ENCODE data around the gene MEFV. TPM values are rescaled to one million over a fixed set of nuclear protein-coding genes. Genes with fewer than 3 reads are reported as not detected.

Gene MEFV
- total and polyA plus RNA-seq, 2 of the 13 experiments (the other 11 are each of a cell fraction or from before 2014, with no cell fraction given) = 0.22 TPM; not detected in 1

- TF ChIP-seq SRSF9 (IDR thresholded peaks at IDR 0.05; ENCODE audit: borderline replicate concordance, insufficient read depth, low read depth, low read length, poor library complexity, severe bottlenecking) = no peak
- no peak for TF ChIP-seq ZBTB8A (CRISPR knock-in tag; IDR thresholded peaks at IDR 0.05; ENCODE audit: borderline replicate concordance, low read depth)
- TF ChIP-seq RXRB (CRISPR knock-in tag; IDR thresholded peaks at IDR 0.05; ENCODE audit: borderline replicate concordance) = peak; percentile 8; the same call in 1 of the 2 replicates
- TF ChIP-seq ZNF414 (CRISPR knock-in tag; IDR thresholded peaks at IDR 0.05) = no peak
- no peak for TF ChIP-seq ZNF724P (CRISPR knock-in tag; IDR thresholded peaks at IDR 0.05; ENCODE audit: borderline replicate concordance)
- TF ChIP-seq DBP (CRISPR knock-in tag; IDR thresholded peaks at IDR 0.05; ENCODE audit: not compliant biosample characterization) = no peak
- TF ChIP-seq KMT2B (CRISPR knock-in tag; IDR thresholded peaks at IDR 0.05) = peak; percentile 64; the same call in 1 of the 2 replicates
- TF ChIP-seq ZSCAN20 (CRISPR knock-in tag; IDR thresholded peaks at IDR 0.05; ENCODE audit: borderline replicate concordance) = peak; percentile 47; the same call in 1 of the 2 replicates
- no peak for TF ChIP-seq BCL3 (CRISPR knock-in tag; IDR thresholded peaks at IDR 0.05)
- TF ChIP-seq RAD21 (CRISPR knock-in tag; IDR thresholded peaks at IDR 0.05) = peak; percentile 68
- peak; percentile 32; the same call in 1 of the 2 replicates for TF ChIP-seq GMEB2 (CRISPR knock-in tag; IDR thresholded peaks at IDR 0.05; ENCODE audit: low read depth)
- 0 out of 2 replicates have a peak, but pooled peaks have one; percentile 52 for TF ChIP-seq NAIF1 (CRISPR knock-in tag; IDR thresholded peaks at IDR 0.05; ENCODE audit: borderline replicate concordance)
- no peak for TF ChIP-seq ETS1 (CRISPR knock-in tag; IDR thresholded peaks at IDR 0.05)
- TF ChIP-seq ELK4 (CRISPR knock-in tag; IDR thresholded peaks at IDR 0.05; ENCODE audit: borderline replicate concordance) = no peak; the same call in 1 of the 2 replicates
- peak; percentile 59; the same call in 1 of the 2 replicates for TF ChIP-seq ZBTB25 (CRISPR knock-in tag; IDR thresholded peaks at IDR 0.05)
- TF ChIP-seq TFAP4 (IDR thresholded peaks at IDR 0.05; ENCODE audit: borderline replicate concordance, low read depth) = peak; percentile 5; the same call in 1 of the 2 replicates
- TF ChIP-seq HHEX (CRISPR knock-in tag; IDR thresholded peaks at IDR 0.05) = no peak
- 0 out of 2 replicates have a peak, but pooled peaks have one; percentile 33 for TF ChIP-seq IRF2 (CRISPR knock-in tag; IDR thresholded peaks at IDR 0.05)
These were observed 8.0 kb upstream of the MEFV start (continued) for GRCh38 chr16:3264137-3265036.
